ENCODE measurements around the gene OPRD1.

- TF ChIP-seq, protein P1, sequence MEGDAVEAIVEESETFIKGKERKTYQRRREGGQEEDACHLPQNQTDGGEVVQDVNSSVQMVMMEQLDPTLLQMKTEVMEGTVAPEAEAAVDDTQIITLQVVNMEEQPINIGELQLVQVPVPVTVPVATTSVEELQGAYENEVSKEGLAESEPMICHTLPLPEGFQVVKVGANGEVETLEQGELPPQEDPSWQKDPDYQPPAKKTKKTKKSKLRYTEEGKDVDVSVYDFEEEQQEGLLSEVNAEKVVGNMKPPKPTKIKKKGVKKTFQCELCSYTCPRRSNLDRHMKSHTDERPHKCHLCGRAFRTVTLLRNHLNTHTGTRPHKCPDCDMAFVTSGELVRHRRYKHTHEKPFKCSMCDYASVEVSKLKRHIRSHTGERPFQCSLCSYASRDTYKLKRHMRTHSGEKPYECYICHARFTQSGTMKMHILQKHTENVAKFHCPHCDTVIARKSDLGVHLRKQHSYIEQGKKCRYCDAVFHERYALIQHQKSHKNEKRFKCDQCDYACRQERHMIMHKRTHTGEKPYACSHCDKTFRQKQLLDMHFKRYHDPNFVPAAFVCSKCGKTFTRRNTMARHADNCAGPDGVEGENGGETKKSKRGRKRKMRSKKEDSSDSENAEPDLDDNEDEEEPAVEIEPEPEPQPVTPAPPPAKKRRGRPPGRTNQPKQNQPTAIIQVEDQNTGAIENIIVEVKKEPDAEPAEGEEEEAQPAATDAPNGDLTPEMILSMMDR (IDR thresholded peaks at IDR 0.05) = no peak
- no peak for TF ChIP-seq POLR2AphosphoS5 (IDR thresholded peaks at IDR 0.05)
- no peak for TF ChIP-seq EP300 (IDR thresholded peaks at IDR 0.05)
- no peak for TF ChIP-seq POLR2A (IDR thresholded peaks at IDR 0.05)
Measured at GRCh38 chr1:28783363-28783762, 28.6 kb upstream of the OPRD1 start.

Measured in stomach (tissue), 4 donors.